HG03460 (cell line): ENCODE measurements around the gene PRSS50.

Source experiments
- ATAC-seq: cut with Tn5 transposase; IDR thresholded peaks from one replicate; pipeline ENCODE4 v1.9.1; 2021; ENCODE audit not compliant: unreplicated experiment

The PRSS50 gene

DNA sequence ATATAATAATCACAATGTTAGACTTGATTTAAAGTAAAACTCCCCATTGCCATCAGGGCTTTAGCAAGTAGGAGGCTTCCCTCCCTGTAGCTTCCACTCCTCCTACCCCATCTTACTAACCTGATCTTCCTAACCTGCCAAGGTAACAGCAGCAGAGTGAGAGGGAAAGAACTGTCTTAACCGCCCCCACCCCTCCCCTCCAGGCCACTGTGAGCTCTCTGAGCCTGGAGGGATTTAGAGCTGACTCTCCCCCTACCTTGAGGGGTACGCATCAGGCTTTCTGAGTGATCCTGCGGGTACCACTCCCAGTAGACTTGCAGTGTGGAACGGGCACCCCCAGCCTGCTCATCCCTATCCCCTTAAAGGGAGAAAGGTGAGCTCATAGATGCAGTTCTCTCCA lies 11.4 kb upstream of the PRSS50 start:
- no peak for ATAC-seq

DNA sequence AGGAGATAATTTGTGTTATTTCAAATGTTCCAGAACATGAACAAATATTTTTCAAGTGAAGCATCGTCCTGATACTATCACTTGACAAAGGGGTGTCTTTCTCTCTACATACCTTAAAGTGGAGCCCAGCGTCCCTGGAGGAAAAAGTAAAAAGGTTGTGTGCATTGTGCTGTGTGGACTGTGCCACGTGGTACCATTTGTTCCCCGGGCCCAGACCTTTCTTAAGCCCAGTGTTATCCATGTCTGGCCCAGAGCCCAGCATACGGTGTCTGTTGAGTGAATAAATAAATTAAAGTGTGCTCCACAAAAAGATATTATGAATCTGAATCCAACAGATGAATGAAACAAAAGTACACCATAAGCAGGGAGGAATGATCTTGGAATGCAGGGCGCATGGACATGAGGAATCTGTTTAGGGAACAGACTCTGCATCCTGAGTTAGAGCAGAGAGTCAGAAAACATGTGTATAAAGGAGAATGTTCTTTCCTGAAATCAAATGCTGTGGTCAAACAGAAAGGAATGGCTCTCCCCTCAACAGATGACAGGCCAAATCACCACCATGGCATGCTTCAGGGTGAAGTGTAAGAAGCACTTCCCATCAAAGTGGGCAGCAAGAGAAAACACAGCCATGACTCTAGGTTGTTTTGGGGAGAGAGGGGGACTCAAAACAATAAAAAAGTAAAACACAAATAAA lies 8.1 kb upstream of the PRSS50 start:
- no peak for ATAC-seq

DNA sequence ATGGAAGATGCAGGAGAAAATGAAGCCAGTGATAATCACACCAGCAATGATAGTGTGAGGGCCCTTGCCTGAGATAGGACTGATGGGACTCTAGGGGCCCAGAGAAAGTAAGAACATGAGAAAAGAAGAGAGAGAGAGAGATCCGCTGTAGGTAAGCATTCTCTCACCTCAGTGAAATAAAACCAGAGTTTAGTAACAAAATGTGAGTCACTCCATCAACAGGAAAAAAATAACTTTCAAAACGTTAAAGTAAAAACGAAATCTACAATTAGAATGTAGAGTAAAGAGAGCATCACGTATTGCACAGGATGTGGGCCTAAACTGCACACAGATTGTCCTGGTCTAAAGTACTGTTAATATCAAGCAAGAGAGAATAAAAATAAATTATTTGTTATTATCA lies 6.8 kb upstream of the PRSS50 start:
- ATAC-seq: no peak

GRCh38 chr3:46722443-46722842 lies 4.8 kb upstream of the PRSS50 start:
- no peak for ATAC-seq

- no peak for ATAC-seq
Observed at GRCh38 chr3:46721009-46721408, 3.3 kb upstream of the PRSS50 start.

DNA sequence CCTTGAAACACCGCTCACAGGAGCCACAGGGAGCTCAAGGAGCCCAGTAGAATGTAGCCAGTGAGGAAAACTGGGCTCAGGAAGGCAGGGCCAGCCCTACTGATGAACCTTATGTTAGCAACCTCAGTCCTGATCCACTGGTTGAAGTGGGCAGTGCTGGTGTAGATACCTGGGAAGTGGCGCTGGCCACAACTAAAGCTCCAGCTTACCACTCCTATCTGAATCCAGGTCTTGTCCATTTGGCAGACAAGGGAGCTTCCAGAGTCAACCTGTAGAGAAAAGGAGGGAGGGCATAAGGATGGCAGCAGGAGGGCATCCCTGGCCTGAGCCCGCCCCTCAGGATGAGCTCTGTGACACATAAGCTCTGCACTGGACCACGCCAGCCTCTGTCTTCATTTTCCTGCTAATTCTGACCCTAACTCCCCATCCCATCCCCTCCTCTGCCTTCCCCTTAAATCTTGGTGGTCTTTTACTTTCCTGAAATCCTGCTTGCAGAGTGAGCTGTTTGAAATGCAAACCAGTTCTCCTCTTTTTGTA lies 2.1 kb upstream of the PRSS50 start:
- no peak for ATAC-seq

GRCh38 chr3:46719044-46719565 lies 1.4 kb upstream of the PRSS50 start:
- ATAC-seq: no peak

- no peak for ATAC-seq
Observed at GRCh38 chr3:46716461-46717441, 918 bp downstream of the PRSS50 start.

GRCh38 chr3:46715507-46716175 lies 2.0 kb downstream of the PRSS50 start:
- no peak for ATAC-seq

DNA sequence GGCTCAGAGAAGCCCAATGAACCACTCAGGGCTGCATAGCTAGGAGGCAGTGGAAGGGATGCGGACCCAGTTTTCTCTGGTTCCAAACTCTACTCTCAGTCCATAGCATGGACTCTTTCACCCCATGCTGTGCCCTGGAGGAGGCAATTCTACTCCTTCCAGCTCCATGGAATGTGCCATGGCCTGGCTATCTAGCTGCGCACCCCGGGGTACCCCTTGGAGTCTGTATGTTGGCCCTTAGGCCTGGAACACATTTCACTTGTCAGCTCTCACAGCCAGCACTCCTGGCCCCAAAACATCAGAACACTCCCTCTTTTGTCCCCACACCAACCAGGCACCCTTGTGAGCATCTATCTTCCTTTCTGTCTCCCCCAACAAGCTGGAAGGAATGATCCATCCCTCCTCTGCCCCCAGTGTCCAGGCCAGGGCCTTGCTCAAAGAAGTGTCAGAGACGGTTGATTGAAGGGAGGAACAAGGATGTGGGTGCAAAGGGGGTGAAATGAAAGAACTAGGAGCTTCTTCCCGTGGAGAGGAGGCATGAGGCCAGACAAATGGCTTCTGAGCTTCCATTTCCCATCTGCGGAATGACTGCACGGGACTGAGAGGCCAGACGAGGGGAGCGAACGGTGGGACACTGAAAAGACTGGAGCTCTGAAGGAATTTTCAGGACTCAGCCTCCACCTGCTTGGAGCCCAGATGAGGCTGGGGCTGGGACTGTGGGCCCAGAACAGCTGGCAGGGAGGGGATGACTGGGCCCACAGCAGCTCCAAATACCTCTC lies 2.8 kb downstream of the PRSS50 start:
- no peak for ATAC-seq

- no peak for ATAC-seq
Observed at GRCh38 chr3:46713898-46714552, 3.6 kb downstream of the PRSS50 start.

DNA sequence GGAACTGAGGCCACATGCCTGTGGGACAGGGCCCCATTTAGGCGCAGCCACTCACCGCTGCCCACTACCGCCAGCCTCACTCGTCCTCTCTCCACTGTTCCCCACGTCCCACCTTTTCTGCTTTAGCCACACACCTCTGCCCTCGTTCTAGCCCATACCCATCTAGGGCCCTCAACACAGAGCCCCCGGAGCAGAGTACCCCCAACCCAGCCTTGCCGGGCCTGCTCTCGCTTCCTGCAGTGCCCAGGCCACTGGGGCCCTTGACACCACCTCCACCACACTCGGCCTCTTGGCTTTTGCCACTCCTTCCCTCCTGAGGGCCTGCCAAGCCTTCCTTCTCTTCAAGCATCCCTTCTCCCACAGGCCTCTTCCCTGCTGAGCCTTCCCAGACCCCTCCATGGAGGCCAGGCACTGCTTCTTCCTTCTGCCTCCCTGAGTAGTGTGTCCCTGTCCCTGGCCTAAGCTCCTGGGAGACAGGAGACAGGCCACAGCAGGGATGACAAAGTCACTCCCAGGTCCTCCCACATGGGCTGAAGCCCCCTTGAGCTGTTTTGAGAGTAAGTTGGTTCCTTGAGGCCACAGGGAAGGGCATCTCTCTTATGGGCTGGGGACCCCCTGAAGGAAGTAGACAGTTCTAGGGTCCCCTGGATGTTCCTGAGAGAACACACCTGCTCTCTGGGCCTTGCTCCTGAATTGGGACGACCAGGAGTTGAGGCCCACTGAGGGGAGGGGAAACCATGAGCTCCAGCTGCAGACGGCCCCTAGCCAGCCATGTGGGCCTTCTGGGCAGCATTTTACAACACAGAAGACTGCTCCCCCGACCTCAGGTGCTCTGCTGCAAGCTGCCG lies 4.4 kb downstream of the PRSS50 start:
- ATAC-seq: no peak

- ATAC-seq: no peak
Observed at GRCh38 chr3:46712191-46713049, 5.2 kb downstream of the PRSS50 start.

- ATAC-seq: no peak
Observed at GRCh38 chr3:46711760-46712159, 5.9 kb downstream of the PRSS50 start.

- ATAC-seq: no peak
Observed at GRCh38 chr3:46711305-46711704, 6.4 kb downstream of the PRSS50 start.

DNA sequence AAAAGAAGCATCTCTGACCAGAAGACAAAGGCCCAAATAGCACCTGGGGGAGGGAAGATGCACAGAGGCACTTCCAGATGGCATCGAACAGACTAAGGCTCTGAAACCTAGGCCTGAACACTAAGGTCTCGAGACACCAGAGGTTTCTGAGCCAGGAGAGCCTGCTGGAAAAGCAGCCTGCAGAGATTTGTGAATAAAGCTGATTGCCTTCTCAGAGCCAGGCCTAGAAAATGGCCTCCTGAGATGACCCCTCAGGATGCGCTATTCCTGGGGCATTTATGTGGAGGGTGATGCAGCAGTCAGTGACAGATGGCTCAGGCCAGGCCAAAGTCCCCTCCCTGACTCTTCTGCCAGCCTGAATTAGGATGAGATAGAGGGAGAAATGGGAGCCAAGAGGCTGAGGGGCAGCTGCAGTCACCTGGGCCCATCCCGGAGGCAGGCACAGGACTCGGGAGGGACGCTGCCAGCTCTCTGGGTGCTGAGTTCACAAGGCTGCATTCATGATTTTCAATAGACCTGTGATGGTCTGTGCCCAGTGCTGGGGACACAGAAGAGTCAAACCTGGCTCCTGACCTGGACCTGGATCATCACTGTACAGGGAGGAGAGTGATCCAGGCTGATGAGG lies 6.9 kb downstream of the PRSS50 start:
- no peak for ATAC-seq

GRCh38 chr3:46710229-46710628 lies 7.4 kb downstream of the PRSS50 start:
- ATAC-seq: no peak

GRCh38 chr3:46709721-46710120 lies 7.9 kb downstream of the PRSS50 start:
- ATAC-seq: no peak
